Uterus (tissue), 4 donors: Measurements from ENCODE around the gene POLD4. TPM values are rescaled to one million over a fixed set of nuclear protein-coding genes. Genes with fewer than 3 reads are reported as not detected.

Experiments used
- DNase-seq, 2 donors: peaks; one replicate each; pipeline ENCODE4 v3.0.0-alpha.2; 2019 to 2020
- H3K27ac ChIP-seq, 2 donors: fragments of 200-600 bp; sonication (generic); 1 replicate in 1 of 2; 2 replicates in 1 of 2; pipeline ENCODE4 v1.5.1; 2016 to 2018
- H3K27me3 ChIP-seq, 2 donors: fragments of 200-600 bp; sonication (generic); one replicate each; pipeline ENCODE4 v1.5.1; 2018 to 2019; ENCODE audit warnings: control low read depth in 1 of 2
- H3K36me3 ChIP-seq, 2 donors: fragments of 200-600 bp; sonication (generic); one replicate each; pipeline ENCODE4 v1.5.1; 2019; ENCODE audit warnings: control low read depth in 1 of 2
- H3K4me1 ChIP-seq, 2 donors: fragments of 200-600 bp; sonication (generic); one replicate each; pipeline ENCODE4 v1.5.1; 2018 to 2019; ENCODE audit warnings: control low read depth in 1 of 2
- H3K4me3 ChIP-seq, 2 donors: fragments of 200-600 bp; sonication (generic); 1 replicate in 1 of 2; 2 replicates in 1 of 2; pipeline ENCODE4 v1.5.1; 2018 to 2019; ENCODE audit warnings: mild to moderate bottlenecking in 1 of 2
- H3K9me3 ChIP-seq, 2 donors: fragments of 200-600 bp; sonication (generic); one replicate each; pipeline ENCODE4 v1.5.1; 2019; ENCODE audit warnings: control low read depth in 1 of 2
- CTCF ChIP-seq, 4 experiments: fragments of 200-600 bp in 2 of 4; fragments of 450-650 bp in 2 of 4; sonication (generic) in 2 of 4; IDR thresholded peaks; one replicate each; pipeline ENCODE4 v1.5.1; 2016 to 2019; ENCODE audit warnings: antibody characterized with exemption in 4 of 4, mild to moderate bottlenecking in 2 of 4, moderate library complexity in 1 of 4
- POLR2A ChIP-seq, 2 donors: fragments of 450-650 bp; IDR thresholded peaks; one replicate each; pipeline ENCODE4 v1.6.1; 2016; ENCODE audit warnings: antibody characterized with exemption in 2 of 2, mild to moderate bottlenecking in 1 of 2, moderate library complexity in 1 of 2
- intact Hi-C: fragments of 100-400 bp; cut with DNase I; formaldehyde crosslinking; loops from one replicate; pipeline ENCODE4 v1.15.1; 2023; ENCODE audit warnings: low total_unique reads
- total RNA-seq, 4 donors: library from RNA; depleted of rRNA in 3 of 4; stranded (reverse); fragments of >200 nt in 3 of 4; gene quantifications; one replicate each; pipeline versions ENCODE4 v1.1.0 to v1.2.4, GENCODE V29; 2014 to 2023
- donor health status: DM: yes; HTN: yes; CAD: no.

Gene POLD4
- total RNA-seq, 4 donors from 2014 or later = 8.7 to 65.6 (median 31.3) TPM

GRCh38 chr11:67355023-67355793 lies 1.9 kb upstream of the POLD4 start:
- Histone ChIP-seq H3K27ac (peak overlapping the region; percentile 97 to 99), H3K27me3 (no peaks in the 10 kb centered on the region), H3K4me1 (peaks cover 31 to 42% of the 10 kb centered on the region in 2 donors), H3K9me3 (no peaks in the 10 kb centered on the region), H3K36me3 (no peaks in the 10 kb centered on the region), H3K4me3 (no peak overlapping the region)
- TF ChIP-seq POLR2A (IDR thresholded peaks at IDR 0.05) (no peak), CTCF (IDR thresholded peaks at IDR 0.05) (no peak)
- intact Hi-C loops = no loop called here
- DNase-seq = peak in 1 of 2 donors; percentile 45

GRCh38 chr11:67354075-67355022 lies 1.0 kb upstream of the POLD4 start:
- intact Hi-C loops = no loop called here
- Histone ChIP-seq H3K27ac (peak overlapping the region; percentile 97 to 99), H3K4me1 (peaks cover 31 to 42% of the 10 kb centered on the region in 2 donors), H3K4me3 (peak overlapping the region; percentile 67 to 77), H3K27me3 (no peaks in the 10 kb centered on the region), H3K9me3 (no peaks in the 10 kb centered on the region), H3K36me3 (no peaks in the 10 kb centered on the region)
- DNase-seq = peak; percentile 77 to 89
- TF ChIP-seq POLR2A (IDR thresholded peaks at IDR 0.05) (peak in 1 of 2 donors; percentile 15), CTCF (IDR thresholded peaks at IDR 0.05) (peak in 1 of 4 experiments; percentile 26)

GRCh38 chr11:67352546-67353316 lies 615 bp downstream of the POLD4 start:
- peak; percentile 46 to 47 for DNase-seq
- Histone ChIP-seq H3K9me3 (no peaks in the 10 kb centered on the region), H3K36me3 (no peaks in the 10 kb centered on the region), H3K4me3 (peak overlapping the region; percentile 67 to 77), H3K27ac (peak overlapping the region; percentile 97 to 99), H3K4me1 (peaks cover 31 to 37% of the 10 kb centered on the region in 2 donors), H3K27me3 (no peaks in the 10 kb centered on the region)
- intact Hi-C loops = no loop called here
- TF ChIP-seq POLR2A (IDR thresholded peaks at IDR 0.05) (no peak), CTCF (IDR thresholded peaks at IDR 0.05) (no peak)

- Histone ChIP-seq H3K4me3 (no peak overlapping the region), H3K36me3 (no peaks in the 10 kb centered on the region), H3K4me1 (peaks cover 29% of the 10 kb centered on the region in 2 donors), H3K27ac (peak overlapping the region; percentile 97 to 99), H3K27me3 (no peaks in the 10 kb centered on the region), H3K9me3 (no peaks in the 10 kb centered on the region)
- TF ChIP-seq POLR2A (IDR thresholded peaks at IDR 0.05) (no peak), CTCF (IDR thresholded peaks at IDR 0.05) (peak; percentile 92 to 96 (median 94))
- DNase-seq = peak; percentile 68 to 71
- intact Hi-C loops = no loop called here
Observed at GRCh38 chr11:67351275-67352005, 1.9 kb downstream of the POLD4 start.
